DMS153 (cell line): ENCODE data around the gene DHRS13.
A peak's percentile ranks its signal among the peaks of the same experiment; 100 is the strongest.
"Not testable (repeated sequence)": the region's sequence is repeated elsewhere in the genome, so short reads cannot be mapped to it uniquely, and the experiment has no call there.

Experiments
- DNase-seq: peaks from one replicate; lab custom pipeline; 2025; lab: John Stamatoyannopoulos, UW

The DHRS13 gene

DNA sequence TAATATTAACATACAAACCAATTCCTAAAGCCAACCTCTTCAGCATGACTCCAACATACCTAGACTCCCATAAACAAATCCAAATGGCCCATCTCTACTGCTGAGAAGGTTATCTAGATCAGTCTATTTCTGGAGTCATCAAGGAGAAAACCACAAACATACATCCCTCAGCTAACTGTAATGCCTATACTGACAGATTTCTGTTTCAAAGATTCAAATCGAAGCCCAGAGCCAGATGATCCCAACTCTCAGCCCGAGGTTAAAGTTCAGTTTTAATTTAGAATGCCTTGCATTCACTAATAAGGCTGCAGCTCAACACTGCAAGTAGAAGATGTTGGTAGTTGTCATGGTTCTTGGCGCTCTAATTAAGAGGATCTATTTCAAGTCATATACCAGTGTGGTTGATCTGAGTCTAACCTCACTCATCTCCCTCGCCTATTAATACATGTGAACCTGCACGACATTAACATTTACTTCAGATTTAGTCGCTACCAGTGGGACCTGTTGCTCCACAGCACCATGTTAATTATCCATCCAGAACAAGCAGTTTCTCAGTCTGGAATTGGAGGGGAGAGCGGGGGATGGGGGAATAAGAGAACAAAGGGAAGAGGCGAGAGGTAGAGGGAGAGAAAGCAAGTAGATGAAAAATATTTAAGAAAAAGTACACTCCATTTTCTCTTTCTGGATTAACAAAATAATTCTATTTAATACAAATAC, 33.0 kb upstream of the DHRS13 start:
- no peak for DNase-seq

DNA sequence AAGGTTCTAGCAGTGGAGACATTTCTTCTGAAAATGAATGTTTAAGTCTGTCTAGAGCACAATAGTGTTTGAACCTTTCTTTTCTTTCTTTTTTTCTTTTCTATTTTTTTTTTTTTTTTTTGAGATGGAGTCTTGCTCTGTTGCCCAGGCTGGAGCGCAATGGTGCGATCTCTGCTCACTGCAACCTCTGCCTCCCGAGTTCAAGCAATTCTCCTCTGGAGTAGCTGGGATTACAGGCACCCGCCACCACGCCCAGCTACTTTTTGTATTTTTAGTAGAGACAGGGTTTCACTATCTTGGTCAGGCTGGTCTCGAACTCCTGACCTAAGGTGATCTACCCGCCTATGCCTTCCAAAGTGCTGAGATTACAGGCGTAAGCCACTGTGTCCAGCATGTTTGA, 31.6 kb upstream of the DHRS13 start:
- not testable (repeated sequence) for DNase-seq

GRCh38 chr17:28929787-28930186, 26.9 kb upstream of the DHRS13 start:
- DNase-seq = no peak

- DNase-seq = no peak
Measured at GRCh38 chr17:28928061-28928460, 25.2 kb upstream of the DHRS13 start.

- no peak for DNase-seq
Measured at GRCh38 chr17:28926786-28927185, 23.9 kb upstream of the DHRS13 start.

- DNase-seq = no peak
Measured at GRCh38 chr17:28926366-28926765, 23.5 kb upstream of the DHRS13 start.

GRCh38 chr17:28925912-28926365, 23.1 kb upstream of the DHRS13 start:
- DNase-seq = peak; percentile 32

- DNase-seq = no peak
Measured at GRCh38 chr17:28920201-28920600, 17.3 kb upstream of the DHRS13 start.

DNA sequence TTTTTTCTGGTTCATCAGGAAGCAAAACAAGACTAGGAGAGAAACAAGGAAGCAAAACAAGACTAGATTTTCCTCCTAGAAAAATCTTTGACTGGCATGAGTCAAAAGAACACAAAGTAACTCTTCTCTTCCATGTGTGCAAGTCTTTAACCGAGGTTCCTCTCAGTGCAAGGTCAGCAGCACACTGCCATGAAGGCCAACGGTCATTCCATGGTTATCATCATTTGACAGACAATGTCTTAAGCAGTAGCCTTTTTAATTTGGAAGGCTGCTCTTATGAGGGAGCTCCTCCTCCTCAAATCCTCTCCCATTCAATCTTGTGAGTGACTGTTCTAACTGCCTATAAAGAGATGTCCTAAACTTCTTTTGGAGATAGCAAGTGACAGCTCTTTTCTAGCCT, 15.4 kb upstream of the DHRS13 start:
- DNase-seq = no peak

- DNase-seq = no peak
Measured at GRCh38 chr17:28917465-28917864, 14.6 kb upstream of the DHRS13 start.

DNA sequence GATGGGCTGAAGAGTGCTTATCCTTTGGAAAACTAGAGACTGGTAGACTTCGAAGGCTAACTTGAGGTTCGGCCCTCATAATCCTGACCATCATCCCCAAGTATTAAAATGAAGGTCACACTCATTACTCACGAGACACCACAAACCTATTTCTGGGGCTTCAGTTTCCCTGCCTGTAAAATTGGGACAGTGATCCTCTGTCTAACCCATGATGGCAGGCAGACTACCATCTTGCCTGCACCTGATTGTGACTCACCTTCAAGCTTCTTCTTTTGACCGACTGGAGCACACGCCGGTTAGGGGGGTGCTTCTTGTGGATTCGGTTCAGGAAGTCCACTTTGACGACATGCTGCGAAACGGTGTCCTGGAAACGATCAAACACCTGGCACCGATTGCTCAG, 14.2 kb upstream of the DHRS13 start:
- no peak for DNase-seq

GRCh38 chr17:28916302-28916934, 13.5 kb upstream of the DHRS13 start:
- no peak for DNase-seq

- no peak for DNase-seq
Measured at GRCh38 chr17:28912938-28913333, 10.1 kb upstream of the DHRS13 start.

DNA sequence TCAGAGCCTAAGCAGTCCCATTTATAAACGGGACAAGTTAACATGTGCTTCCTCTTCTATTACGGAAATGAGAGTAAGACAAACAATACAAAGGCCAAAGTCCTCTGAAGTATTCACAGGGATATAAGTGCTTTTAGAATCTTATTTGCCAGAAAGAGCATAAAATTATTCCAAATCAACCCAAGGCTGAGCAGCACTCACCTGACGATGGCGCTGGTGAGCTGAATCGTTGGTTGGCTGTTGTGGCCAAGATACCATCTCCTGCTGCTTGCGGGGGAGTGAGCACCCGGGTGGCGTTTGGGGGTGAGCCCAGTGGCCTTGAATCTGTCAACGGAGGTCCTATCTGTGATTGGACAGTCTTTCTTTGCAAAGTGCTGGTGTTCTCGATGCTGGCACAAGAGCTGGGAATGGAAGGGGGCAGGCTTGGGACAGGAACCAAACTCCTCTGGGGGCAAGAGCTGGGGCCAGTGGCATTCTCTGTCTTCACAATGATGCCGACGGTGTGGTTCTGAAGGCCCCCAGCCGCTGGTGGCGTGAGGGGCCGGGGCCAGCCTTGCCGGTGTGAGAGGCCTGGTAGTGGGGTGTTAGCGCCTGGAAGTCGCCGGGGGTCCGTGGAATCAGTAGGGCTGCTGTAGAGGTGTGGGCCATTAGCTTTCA, 9.5 kb upstream of the DHRS13 start:
- DNase-seq = no peak

GRCh38 chr17:28911411-28912045, 8.6 kb upstream of the DHRS13 start:
- no peak for DNase-seq

- DNase-seq = no peak
Measured at GRCh38 chr17:28910534-28910933, 7.7 kb upstream of the DHRS13 start.

GRCh38 chr17:28908640-28909167, 5.8 kb upstream of the DHRS13 start:
- no peak for DNase-seq

- no peak for DNase-seq
Measured at GRCh38 chr17:28907709-28908475, 5.0 kb upstream of the DHRS13 start.

DNA sequence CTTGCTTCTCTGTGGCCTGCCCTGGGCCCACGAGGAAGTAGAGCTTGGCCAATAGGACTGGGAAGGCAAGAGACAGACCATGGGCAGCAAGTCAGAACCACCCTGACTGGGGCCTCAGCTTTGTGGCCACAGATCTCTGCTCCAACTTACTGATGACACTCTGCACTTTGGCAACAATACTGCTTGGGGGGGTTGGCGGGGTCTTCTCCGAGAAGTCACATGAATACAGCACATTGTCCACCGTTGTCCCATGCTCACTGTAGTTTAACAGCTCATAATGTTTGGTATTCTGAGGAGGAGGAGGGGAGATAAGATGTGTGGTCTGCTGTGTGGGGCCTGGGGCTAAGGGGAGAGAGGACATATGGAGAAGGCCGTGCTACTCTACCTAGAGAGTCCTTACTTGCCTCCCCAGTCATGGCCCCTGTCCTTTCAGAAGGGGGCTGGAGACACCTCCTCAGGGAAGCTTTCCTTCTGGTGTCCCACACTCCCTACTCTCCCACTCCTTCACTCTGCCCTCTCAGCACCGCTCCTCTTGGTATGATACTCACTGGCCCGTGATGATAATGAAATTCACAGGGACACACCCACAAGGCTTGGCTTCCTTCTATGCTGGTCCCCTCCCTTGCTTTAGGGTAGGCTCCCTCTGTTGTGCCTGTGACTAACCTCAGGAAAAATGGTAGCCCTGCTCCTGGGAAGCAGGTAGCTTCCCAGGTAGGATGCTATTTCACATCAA, 4.0 kb upstream of the DHRS13 start:
- DNase-seq = no peak

DNA sequence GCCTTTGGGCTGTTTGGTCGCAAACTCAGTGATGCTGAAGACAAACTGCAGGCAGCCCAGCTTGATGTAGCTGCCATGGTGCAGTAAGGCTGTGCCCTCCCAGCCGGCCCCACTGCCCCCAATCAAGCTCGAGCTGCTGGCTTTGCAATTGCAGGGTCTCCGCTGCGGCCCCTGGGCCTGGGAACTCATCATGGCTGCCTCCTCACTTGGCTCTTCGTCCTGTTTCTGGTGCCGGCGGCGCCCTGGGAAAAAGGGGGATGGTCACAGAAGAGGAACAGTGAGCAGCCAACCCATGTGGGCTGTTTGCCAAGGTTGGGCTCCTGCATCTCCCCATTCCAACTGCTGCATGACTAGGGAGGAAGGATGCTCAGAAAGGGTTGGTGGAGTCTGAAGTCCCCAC, 3.4 kb upstream of the DHRS13 start:
- DNase-seq = no peak

DNA sequence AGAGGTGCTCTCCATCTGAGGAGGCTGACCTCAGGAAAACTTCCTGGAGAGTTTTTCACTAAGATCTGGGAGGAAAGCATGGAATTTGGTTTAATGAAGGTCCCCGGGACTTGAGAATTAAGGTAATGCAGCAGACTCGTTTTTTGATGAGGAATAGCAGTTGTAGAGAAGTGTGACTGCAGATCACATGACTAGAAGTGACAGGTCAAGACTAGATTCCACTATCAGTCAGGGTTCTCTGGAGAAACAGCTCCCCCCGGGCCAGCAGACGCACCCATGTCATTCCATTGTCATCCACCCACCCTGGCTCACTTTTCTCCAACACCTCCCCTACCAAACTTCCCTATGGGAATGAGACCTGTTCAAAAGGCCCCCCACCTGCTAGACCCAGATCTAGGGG, 1.9 kb upstream of the DHRS13 start:
- no peak for DNase-seq
